ENCODE results near the gene GRIK2.
"Not testable (repeated sequence)": the region's sequence is repeated elsewhere in the genome, so short reads cannot be mapped to it uniquely, and the experiment has no call there.

GRIK2 gene

DNA sequence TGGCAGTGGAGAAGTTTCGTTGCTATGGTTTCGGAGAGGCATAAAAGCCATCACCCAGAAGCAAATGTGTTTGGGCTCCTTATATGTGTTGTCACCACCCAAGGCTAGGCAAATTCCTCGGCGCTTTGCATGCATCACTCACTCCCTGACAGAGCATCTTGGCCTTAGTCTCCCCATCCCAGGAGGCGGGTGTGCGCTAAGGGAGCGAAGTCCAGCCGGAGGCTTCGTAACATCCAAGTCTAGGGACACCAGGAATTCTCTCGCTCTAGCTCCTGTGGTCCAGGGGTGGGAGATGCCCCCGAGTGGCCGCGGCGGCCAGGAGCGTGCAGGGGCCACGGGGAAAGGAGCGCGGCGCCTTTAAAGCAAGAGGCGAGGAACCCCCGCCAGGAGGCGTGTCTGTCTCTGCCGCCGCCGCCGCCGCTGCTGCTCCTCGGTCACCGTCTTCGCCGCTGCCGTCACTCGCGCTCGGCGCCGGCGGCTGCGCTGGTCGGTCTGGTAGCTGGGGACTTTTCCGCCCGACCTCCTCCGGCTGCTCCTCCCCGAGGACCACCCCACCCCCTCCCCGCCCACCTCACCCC is at the start of gene GRIK2:
Gene GRIK2, plus strand, starts transcription at position 458 of the 578 bp plus-strand sequence.
- peak in 1 of 3 donors; percentile 2 for DNase-seq (ENCODE audit: low read depth in 3 of 3)

DNA sequence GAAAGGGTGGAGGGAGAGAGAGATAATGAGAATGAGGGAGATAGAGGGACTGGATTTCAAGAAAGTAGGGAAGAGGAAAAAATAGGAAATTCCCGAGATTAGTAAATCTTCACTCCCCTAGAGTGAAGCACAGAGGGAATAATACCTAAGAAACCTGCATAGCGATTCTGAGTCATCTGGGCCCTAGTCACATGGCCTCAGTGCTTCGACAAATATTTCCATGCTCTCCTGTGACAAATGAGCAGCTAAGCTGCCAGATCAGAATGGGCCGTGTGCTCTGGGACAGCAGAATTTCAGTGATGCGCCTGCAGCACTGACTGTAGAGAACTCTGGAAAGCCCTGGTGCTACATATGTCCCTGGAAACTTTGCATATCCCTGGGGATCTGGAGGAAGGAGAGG is 48.6 kb upstream of the GRIK2 start:
- DNase-seq (ENCODE audit: low read depth in 3 of 3) = no peak

DNA sequence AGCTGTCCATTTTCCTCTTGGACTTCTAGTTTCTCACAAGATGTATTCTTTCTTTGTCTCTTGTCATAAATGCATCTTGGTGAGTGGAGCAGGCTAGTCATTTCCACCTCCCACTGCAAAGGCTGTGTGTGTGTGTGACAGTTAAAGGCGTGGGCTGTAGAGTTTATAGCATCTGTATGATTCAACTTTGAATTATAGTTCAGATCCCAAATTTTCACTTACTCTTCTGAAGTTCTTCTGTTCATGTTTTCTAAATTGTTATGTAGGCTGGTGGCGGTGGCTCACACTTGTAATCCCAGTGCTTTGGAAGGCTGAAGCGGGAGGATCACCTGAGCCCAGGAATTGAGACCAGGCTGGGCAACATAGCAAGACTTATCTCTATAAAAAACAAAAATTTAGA is 44.7 kb upstream of the GRIK2 start:
- no peak for DNase-seq (ENCODE audit: low read depth in 3 of 3)

DNA sequence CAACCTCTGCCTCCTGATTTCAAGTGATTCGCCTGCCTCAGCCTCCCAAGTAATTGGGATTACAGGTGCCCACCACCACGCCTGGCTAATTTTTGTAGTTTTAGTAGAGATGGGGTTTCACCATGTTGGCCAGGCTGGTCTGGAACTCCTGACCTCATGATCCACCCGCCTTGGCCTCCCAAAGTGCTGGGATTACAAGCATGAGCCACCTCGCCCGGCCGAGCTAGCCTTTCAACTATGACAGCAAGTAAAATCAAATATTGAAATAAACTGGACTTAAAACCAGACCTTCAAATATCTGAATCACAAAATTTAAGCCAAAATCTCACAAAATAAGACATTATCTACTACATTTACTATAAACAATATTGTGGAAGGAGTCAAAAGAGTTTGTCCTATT is 42.9 kb upstream of the GRIK2 start:
- DNase-seq (ENCODE audit: low read depth in 3 of 3) = not testable (repeated sequence)

DNA sequence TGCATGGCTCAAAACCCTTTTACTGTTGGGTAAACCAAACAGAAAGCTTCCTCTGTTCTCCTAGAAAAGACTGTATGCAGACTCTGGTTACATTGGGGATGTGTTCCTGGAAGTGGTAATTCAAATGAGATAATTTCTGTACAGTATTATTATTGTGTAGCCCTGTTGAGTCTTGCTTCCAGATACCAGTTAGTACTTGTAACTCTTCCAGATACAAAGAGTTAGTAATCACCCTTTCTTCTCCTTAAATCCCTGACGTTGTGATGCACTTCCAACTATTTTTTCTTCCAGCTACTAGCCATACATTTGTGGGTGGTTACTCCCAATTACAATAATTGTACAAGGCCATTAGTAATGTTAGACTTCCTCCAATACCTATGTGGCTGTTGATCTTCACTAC is 42.3 kb upstream of the GRIK2 start:
- DNase-seq (ENCODE audit: low read depth in 3 of 3) = no peak

DNA sequence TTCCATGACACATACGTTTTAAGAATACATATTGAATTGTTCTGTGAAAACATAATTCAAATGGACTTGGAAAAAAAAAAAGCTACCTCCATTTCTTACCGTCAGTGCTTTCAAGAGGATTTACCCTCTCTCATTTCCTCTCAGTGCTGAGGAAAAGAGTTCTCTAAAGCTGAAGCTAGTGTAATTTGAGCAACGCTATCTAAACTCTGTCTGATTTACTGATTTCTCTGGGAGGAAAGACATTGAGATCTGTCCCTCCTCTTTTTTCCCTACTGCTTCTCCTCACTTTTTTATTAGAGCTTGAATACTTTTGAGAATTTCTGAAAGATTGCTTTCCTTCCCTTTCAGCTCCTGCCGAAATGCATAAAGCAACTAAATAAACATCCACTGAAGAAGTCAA is 41.2 kb upstream of the GRIK2 start:
- DNase-seq (ENCODE audit: low read depth in 3 of 3) = no peak

DNA sequence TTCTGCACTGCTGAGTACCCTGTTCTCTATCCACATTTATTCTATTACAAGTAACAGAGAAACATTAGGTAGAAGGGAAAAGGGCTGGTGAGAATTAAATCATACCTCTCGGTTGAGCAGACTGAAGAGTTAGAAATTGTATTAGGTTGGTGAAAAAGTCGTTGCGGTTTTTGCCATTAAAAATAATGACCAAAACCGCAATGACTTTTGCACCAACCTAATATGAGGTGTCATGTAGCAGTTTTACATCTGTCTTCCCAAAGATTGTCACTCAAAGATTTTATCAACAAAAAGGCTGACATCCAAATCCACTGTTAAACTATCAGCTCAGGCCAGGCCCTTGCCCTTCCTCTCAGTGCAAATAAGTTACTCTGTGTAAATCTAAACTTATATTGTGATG is 28.3 kb upstream of the GRIK2 start:
- DNase-seq (ENCODE audit: low read depth in 3 of 3) = no peak

DNA sequence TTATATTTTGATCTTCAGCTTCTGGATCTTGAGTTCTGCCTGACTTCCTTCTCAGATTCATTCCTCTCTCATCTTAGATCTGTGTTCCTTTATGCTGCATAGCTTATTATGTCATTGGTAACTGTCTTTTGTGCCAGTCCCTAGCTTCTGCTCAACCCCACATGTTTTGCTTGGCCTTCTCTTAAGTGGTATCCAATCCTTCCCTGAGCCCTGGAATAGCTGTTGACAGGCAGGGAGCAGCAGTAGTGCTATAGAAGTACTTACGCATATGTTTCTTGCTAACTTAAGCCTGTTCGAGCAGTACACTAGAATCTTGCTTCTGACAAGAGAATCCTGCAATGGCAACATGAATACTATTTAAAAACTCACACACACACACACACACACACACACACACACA is 13.6 kb upstream of the GRIK2 start:
- no peak for DNase-seq (ENCODE audit: low read depth in 3 of 3)

DNA sequence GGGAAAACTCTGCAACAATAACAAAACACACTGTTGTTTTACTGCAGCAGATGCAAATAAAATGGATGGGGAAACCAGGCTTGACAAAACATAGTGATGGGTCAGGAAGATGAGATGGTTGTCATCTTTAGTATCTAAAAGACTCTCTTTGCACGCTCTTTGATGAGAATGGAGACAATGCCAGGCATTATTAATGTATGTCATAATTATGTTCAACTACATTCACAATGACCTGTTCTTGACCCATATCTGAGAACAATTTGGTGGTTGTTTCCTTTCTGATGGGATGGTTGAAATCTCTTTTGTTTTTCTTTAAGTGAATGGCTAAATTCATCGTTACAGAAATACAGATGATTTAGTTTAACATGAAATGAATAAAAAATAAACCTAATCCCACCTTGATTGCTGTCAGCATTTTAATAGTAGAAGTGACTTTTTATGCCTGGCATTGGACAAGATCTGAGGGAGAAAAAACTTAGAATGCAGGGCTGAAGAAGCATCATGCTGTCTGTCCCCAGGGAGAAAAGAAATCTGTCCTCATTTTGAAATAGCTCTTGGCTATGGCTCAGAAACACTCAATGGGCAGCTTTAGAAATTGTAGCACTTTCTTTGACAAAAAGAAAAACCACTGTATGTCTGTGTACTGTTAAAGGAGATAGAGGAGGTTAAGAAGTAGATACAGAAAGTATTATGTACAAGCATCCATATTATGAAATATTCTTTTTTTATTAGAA is 12.4 kb upstream of the GRIK2 start:
- DNase-seq (ENCODE audit: low read depth in 3 of 3) = no peak

DNA sequence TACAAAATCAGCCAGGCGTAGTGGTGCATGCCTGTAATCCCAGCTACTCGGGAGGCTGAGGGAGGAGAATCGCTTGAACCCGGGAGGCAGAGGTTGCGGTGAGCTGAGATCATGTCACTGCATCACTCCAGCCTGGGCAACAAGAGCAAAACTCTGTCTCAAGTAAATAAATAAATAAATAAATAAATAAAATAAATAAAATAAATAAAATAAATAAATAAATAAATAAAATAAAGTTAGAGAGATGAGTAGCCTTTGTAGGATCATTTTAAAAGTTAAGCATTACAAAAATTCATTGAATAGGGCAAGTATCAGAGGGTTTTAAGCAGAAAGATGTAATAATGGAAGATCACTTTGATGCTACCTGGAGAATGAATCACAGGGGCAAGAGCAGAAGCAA is 9.8 kb upstream of the GRIK2 start:
- DNase-seq (ENCODE audit: low read depth in 3 of 3) = not testable (repeated sequence)

DNA sequence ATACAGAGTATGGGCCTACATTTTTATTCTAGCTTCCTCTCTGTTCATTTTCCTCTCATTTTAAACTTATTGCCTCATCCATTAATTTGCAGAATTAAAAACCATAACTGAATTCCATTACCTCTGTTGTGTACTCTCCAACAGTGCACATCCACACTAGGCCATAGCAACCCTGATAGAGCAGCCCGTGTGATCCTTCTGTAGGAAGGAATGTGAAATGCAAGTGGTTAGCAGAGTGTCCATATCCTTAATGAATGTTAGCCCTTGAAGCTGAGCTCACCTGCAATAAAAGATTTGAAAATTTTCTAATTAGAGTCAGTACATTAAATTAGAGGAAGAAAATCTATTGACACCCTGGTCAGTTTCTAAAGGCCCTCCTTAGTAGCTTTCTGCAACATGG is 6.5 kb upstream of the GRIK2 start:
- no peak for DNase-seq (ENCODE audit: low read depth in 3 of 3)

DNA sequence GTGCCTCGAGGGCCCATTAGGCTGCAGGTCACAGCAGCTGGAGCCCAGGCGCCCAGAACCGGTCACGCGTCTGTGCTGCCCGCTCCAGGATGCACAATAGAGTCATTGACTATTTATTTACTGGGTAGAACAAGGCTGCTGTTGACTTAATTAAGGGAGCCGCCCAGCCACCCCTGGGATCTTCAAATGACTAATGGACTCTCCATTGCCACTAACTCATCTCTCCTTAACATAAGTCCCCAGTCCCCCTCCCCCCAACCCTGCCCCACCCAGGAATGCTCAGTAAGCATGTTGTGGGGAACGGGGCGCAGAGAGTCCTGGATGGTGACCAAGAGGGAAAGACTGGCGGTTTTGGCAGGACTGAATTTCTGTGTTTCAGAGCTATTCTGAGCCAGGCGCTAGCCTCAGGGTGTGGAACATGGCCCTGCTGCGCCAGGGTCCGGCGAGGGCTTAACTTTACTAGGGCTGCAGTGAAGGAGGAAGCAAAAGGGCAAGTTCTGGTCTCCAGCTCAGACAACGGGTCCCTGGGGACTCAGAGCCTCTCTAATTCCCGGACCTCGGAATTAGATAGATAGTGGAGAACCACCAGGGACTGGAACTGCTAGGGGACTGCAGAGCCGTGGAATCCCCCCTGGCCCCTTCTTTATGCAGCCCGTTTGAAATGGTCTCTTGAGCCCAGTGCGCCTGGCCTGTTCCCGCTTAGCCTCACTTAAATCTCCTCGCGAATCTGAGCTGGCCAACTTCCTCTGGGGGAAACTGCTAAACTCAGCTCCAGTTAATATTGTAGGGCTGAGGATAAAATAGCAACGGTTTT is 1.5 kb upstream of the GRIK2 start:
- DNase-seq (ENCODE audit: low read depth in 3 of 3) = no peak

DNA sequence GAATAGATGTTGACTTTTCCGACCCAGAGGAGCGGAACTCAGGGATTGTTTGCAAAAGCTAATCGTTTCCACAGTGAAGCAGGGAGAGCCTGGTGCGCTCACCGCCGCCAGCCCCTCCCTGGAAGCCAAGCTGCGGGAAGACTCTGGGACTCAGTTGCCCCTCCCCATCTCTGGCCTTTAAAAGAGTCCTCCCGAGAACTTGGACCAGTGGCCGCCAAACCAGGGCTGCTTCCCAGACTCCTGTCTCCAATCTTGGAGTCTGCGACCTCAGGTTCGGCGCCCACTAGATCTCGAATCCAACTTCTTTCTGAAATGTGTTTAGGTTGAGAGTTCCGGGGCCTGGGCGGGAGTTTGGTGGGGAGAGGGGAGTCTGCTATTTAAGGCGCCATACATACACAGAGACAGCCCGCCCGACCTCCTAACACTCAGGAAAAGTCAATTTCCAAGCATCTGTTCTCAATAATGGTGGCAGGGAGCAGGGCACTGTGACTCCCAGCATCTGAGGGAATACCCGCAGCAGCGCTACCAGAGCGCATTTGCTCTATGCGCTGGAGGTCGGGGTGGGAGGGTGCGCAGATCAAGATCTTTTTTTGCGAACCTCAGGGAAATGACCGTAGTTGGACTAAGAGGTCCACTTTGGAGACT is 800 bp upstream of the GRIK2 start:
- no peak for DNase-seq (ENCODE audit: low read depth in 3 of 3)

DNA sequence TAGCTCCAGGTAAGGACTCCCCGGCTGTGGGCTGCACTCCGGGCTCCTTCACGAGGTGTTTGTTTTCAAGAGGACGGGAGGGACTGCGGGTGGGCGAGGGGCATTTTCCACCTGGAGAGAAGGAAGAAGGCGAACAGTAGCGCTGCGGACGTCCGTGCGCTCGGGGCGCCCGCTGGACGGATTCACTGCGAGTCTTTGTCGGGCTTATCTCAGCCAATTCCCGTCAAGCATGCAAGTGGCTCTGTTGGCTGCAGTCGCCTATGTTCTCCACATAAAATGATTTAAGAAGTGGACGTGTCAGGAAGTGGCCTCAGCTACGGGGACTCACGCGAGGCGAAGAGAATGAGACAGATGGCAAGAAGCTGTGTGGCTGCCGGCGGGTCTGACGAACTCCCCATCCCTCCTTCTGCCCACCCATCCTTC is 332 bp downstream of the GRIK2 start:
- no peak for DNase-seq (ENCODE audit: low read depth in 3 of 3)

DNA sequence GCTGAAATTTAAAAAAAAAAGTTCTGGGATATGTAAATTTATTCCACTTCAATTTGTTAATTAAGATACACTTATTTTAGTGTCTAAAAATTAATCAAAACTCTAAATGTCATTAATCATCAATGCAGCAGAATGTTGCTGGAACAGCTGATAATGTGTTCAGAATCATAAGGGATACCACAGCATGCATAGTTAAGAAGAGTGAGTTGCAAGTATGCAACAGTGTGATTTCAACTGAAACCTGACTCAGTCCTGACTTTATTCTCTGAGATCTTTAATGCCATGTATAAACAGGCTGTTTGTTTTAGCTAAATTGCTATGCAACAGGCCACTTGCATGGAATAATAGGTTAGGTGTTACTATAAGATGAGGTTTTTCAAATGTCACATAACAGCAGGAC is 1.4 kb downstream of the GRIK2 start:
- no peak for DNase-seq (ENCODE audit: low read depth in 3 of 3)

DNA sequence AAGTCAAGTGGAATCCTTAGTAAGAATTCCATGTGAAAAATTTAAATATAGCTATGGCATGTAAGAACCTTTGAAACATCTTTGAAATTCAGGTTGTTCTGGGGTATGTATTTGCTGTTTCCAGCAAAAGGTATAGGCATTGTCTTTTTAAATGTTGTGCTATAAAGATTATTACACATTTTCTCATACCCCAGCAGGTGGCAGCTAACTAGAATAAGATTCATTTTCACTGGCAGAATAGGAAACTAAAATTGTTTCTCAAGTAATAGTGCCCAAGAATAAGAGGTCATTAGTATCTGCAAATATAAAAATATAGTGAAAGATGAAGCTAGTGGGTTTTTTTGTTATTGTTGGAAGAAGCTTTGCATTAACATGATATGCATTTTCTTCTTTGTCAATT is 1.8 kb downstream of the GRIK2 start:
- no peak for DNase-seq (ENCODE audit: low read depth in 3 of 3)

DNA sequence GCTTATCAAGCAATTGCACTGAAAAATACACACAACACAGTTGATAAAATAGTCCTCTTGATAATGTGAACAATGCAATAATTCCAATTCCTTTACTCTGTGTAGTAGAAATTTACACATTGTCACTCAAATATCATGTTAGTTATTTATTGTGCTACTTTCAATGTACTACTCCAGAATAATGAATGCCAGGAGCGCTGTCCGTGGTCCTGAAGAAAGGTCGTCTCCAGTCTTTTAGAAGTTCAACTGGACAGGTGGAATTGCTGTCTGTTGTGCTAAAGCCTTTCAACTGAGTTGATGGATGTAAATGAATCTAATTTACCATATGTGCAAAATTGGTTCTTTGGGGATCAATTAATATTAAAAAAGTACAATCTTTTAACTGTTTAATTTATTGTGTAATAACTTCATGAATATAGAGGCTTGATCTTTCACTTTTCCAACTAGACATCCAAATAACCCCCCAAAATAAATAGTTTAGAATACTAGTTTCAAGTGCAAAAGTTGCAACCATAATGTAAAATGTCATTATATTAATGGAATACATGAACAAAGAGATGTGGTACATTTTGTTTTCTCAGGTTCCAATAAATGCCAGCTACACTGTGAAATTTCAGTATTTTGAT is 3.2 kb downstream of the GRIK2 start:
- peak in 1 of 3 donors; percentile 9 for DNase-seq (ENCODE audit: low read depth in 3 of 3)

DNA sequence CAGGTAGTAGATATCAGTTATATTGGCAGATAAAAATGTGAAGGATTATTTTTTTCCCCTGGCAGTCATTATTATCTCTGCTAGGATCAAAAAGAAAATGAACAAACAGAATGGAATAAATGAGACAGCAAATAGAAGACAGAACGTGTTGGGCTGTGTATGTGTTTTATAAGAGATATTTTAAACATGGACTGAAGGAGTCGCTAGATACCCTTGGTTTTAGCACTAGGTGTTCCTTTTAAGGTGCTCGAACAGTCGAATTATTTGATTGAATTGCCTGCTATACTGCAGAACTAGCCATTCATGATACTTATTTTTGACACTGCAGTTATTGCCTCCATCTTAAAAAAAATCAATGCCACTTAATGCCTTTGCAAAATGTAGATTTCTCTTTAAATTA is 3.7 kb downstream of the GRIK2 start:
- no peak for DNase-seq (ENCODE audit: low read depth in 3 of 3)

DNA sequence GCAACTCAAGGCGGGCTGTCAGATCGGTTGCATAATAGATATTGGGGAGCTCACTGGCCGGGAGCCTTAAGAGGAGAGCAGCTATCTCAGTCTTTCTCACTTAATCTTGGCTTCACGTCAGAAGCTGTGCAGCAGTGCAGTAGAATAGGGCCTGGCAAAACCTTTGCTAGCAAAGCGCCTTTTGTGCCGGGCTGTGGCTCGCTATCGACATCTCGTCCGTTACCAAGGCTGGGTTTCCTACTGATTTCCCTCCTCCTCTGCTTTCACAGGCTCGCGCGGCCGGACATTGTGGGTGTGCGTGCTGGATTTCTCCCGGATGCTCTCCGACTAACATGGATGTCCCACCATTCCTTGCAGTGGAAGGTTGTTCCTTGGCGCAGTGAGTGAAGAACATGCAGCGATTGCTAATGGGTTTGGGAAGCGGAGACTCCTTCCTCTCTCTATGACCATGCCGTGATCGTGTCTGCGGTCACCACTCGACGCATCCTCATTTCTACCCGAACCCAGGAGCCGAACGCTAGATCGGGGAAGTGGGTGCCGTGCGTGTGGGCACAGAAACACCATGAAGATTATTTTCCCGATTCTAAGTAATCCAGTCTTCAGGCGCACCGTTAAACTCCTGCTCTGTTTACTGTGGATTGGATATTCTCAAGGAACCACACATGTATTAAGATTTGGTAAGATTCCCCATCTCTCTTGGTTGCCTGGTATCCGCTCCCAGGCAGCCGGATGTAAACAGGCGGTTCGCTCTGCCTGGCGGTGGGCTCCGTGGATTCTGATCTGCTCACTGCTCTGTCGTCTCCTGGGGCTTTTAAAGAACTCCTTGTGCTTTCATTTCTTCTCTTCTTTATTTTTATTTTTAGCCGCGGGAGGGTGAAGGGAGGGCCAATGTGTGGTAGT is 5.5 kb downstream of the GRIK2 start:
- DNase-seq (ENCODE audit: low read depth in 3 of 3) = no peak

DNA sequence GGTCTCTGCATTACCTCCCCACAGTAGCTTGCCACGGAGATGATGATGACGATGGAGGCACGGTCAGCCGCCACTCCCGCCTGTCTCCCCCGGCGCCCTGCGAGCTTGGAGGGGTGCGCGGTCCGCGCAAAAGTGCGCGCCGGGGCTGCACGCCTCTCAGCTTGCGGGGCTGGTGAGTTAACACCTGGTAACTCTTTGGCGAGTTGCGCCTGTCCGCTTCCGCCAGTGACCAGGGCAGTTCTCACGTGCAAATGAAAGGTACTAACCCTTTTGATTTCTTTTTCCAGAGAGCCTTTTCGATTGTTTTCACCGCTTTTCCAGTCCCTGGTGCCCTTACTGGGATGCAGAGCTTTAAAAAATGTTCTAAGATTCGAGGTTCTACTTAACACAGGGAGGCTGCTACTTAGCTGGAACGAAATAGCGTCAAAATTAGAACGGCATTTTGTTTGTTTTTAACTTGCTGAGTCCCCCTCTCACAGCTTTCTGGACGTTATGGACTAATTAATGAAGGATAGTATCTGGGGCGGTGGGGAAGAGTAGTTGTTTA is 6.2 kb downstream of the GRIK2 start:
- DNase-seq (ENCODE audit: low read depth in 3 of 3) = no peak

Measured in stimulated activated CD4-positive, alpha-beta T cell treated with anti-CD3 and anti-CD28 coated beads, TNF-alpha, amount 100 ng/mL, for 48 hours (primary cell).